ENCODE results near the gene KMT2C.
"Not testable (repeated sequence)": the region's sequence is repeated elsewhere in the genome, so short reads cannot be mapped to it uniquely, and the experiment has no call there.

KMT2C gene

DNA sequence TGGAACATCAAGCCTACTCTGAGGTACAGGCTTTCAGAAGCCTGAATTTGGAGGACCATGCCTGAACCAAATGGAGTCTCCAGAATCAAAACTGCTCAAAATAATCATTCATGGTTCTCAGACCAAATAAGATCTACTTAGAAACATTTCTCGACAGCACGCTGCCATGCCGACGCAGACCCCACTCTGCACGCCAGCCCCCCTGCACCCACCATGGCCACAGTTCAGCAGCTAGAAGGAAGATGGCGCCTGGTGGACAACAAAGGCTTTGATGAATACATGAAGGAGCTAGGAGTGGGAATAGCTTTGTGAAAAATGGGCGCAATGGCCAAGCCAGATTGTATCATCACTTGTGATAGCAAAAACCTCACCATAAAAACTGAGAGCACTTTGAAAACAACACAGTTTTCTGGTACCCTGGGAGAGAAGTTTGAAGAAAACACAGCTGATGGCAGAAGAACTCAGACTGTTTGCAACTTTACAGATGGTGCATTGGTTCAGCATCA lies 6.6 kb upstream of the KMT2C start:
- CTCF ChIA-PET, result no interaction called here
- POLR2A ChIA-PET, result no interaction called here

DNA sequence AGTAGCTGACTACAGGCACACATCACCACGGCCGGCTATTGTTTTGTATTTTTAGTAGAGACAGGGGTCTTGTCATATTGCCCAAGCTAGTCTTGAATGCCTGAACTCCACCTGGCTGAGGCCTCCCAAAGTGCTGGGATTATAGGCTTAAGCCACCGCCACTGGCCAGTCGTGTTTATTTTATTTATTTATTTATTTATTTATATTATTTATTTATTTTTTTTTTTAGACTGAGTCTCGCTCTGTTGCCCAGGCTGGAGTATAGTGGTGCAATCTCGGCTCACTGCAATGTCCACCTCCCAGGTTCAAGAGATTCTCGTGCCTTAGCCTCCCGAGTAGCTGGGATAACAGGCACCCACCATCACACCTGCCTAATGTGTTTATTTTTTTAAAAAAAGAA lies 6.0 kb upstream of the KMT2C start:
- H3K36me3 ChIP-seq (ENCODE audit: control insufficient read depth in 4 of 4, insufficient read depth in 4 of 4, low read length in 3 of 4); H3K27ac ChIP-seq (ENCODE audit: insufficient read depth in 1 of 2, low read depth in 1 of 2, low read length in 2 of 2, poor library complexity in 1 of 2, severe bottlenecking in 2 of 2); H3K27me3 ChIP-seq (replicated peaks in 2 of 5; ENCODE audit: control insufficient read depth in 4 of 5, insufficient read depth in 5 of 5, low read length in 4 of 5); H3K9me3 ChIP-seq (ENCODE audit: control extremely low read depth in 1 of 5, control insufficient read depth in 4 of 5, insufficient read depth in 2 of 5, low read depth in 1 of 5, low read length in 4 of 5); CTCF ChIA-PET; DNase-seq; POLR2A ChIA-PET; H3K4me3 ChIP-seq (ENCODE audit: control insufficient read depth in 1 of 7, extremely low read depth in 1 of 7, insufficient read depth in 4 of 7, low read depth in 2 of 7, low read length in 6 of 7): not testable (repeated sequence)
- peaks cover 2 to 14% (median 9%) of the 10 kb centered on the region in 4 experiments for H3K4me1 ChIP-seq (ENCODE audit: control extremely low read depth in 1 of 4, control insufficient read depth in 4 of 4, insufficient read depth in 4 of 4, low read length in 3 of 4)
- 100% methylated on average over 2 of the region's 8 CpGs for WGBS (ENCODE audit: insufficient coverage)

More for the DNA sequence above, 6.6 kb upstream of the KMT2C start:
- H3K4me3 ChIP-seq (ENCODE audit: control insufficient read depth in 1 of 7, extremely low read depth in 1 of 7, insufficient read depth in 4 of 7, low read depth in 2 of 7, low read length in 6 of 7), result no peak overlapping the region
- H3K4me1 ChIP-seq (ENCODE audit: control extremely low read depth in 1 of 4, control insufficient read depth in 4 of 4, insufficient read depth in 4 of 4, low read length in 3 of 4), result peaks cover 0 to 10% (median 5%) of the 10 kb centered on the region in 4 experiments
- H3K27ac ChIP-seq (ENCODE audit: insufficient read depth in 1 of 2, low read depth in 1 of 2, low read length in 2 of 2, poor library complexity in 1 of 2, severe bottlenecking in 2 of 2), result no peak overlapping the region
- WGBS (ENCODE audit: insufficient coverage), result 100% methylated on average over 3 of the region's 7 CpGs
- no peaks in the 10 kb centered on the region for H3K9me3 ChIP-seq (ENCODE audit: control extremely low read depth in 1 of 5, control insufficient read depth in 4 of 5, insufficient read depth in 2 of 5, low read depth in 1 of 5, low read length in 4 of 5)
- H3K27me3 ChIP-seq (replicated peaks in 2 of 5; ENCODE audit: control insufficient read depth in 4 of 5, insufficient read depth in 5 of 5, low read length in 4 of 5), result no peaks in the 10 kb centered on the region
- H3K36me3 ChIP-seq (ENCODE audit: control insufficient read depth in 4 of 4, insufficient read depth in 4 of 4, low read length in 3 of 4), result no peaks in the 10 kb centered on the region
- DNase-seq, result no peak

DNA sequence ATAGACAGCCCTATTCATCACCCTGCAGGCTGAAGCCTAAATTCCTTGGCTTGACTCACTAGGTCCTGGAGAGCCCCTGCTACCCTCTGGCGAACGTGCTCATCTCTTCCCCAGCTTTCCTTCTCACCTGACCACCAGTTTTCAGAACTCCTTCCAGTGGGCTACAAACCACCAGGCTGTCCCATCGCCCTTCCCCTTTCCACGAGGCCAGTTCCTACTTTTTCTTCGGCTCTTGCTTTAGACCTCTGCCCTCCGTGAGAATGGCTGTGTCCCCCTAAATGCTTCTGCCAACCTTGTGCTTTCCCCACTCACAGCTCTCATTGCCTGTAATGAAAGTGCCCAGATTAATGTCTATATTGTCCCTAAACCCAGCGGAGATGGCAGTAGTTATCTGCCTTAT lies 5.4 kb upstream of the KMT2C start:
- 83% methylated on average over 3 of the region's 7 CpGs for WGBS (ENCODE audit: insufficient coverage)
- H3K27me3 ChIP-seq (replicated peaks in 2 of 5; ENCODE audit: control insufficient read depth in 4 of 5, insufficient read depth in 5 of 5, low read length in 4 of 5); H3K9me3 ChIP-seq (ENCODE audit: control extremely low read depth in 1 of 5, control insufficient read depth in 4 of 5, insufficient read depth in 2 of 5, low read depth in 1 of 5, low read length in 4 of 5); CTCF ChIA-PET; H3K4me3 ChIP-seq (ENCODE audit: control insufficient read depth in 1 of 7, extremely low read depth in 1 of 7, insufficient read depth in 4 of 7, low read depth in 2 of 7, low read length in 6 of 7); H3K36me3 ChIP-seq (ENCODE audit: control insufficient read depth in 4 of 4, insufficient read depth in 4 of 4, low read length in 3 of 4); H3K27ac ChIP-seq (ENCODE audit: insufficient read depth in 1 of 2, low read depth in 1 of 2, low read length in 2 of 2, poor library complexity in 1 of 2, severe bottlenecking in 2 of 2); DNase-seq: not testable (repeated sequence)
- POLR2A ChIA-PET, result interaction anchor here (0.6 kb wide), 1 partner anchor 93 kb away, joined by 3 read pairs; no protein-coding TSS in a partner anchor
- H3K4me1 ChIP-seq (ENCODE audit: control extremely low read depth in 1 of 4, control insufficient read depth in 4 of 4, insufficient read depth in 4 of 4, low read length in 3 of 4), result peaks cover 2 to 14% (median 9%) of the 10 kb centered on the region in 4 experiments

DNA sequence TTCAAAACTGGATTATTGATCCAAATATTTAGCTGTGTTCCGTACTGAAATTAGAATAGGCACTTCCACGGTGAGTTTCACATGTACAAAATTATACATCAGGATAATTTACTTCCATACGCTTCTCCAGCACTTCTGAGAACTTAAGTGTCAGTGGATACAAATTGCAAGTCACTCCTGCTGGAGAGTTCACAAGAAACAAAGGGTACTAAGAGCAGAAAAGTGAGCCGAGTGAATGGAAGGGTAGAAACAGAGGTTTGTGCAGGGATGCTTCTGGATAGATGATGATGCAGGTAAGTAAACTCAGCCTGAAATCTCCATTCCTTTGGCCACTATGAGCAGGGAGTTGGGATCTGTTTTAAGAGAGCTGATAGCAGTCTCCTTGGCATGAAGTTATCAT lies 2.2 kb upstream of the KMT2C start:
- H3K27ac ChIP-seq (ENCODE audit: insufficient read depth in 1 of 2, low read depth in 1 of 2, low read length in 2 of 2, poor library complexity in 1 of 2, severe bottlenecking in 2 of 2); CTCF ChIA-PET; H3K27me3 ChIP-seq (replicated peaks in 2 of 5; ENCODE audit: control insufficient read depth in 4 of 5, insufficient read depth in 5 of 5, low read length in 4 of 5); H3K9me3 ChIP-seq (ENCODE audit: control extremely low read depth in 1 of 5, control insufficient read depth in 4 of 5, insufficient read depth in 2 of 5, low read depth in 1 of 5, low read length in 4 of 5); H3K36me3 ChIP-seq (ENCODE audit: control insufficient read depth in 4 of 4, insufficient read depth in 4 of 4, low read length in 3 of 4): not testable (repeated sequence)
- Histone ChIP-seq H3K4me1 (ENCODE audit: control extremely low read depth in 1 of 4, control insufficient read depth in 4 of 4, insufficient read depth in 4 of 4, low read length in 3 of 4) (peaks cover 4 to 23% (median 14%) of the 10 kb centered on the region in 4 experiments), H3K4me3 (ENCODE audit: control insufficient read depth in 1 of 7, extremely low read depth in 1 of 7, insufficient read depth in 4 of 7, low read depth in 2 of 7, low read length in 6 of 7) (peak overlapping the region in 1 of 7 experiments; percentile 50)
- DNase-seq, result peak in 1 of 3 donors; percentile 39
- POLR2A ChIA-PET, result interaction anchor here (0.6 kb wide), 2 partner anchors 26 to 76 kb away, joined by 4 read pairs; no protein-coding TSS in a partner anchor
- WGBS (ENCODE audit: insufficient coverage), result 11% methylated on average over 1 of the region's 4 CpGs

DNA sequence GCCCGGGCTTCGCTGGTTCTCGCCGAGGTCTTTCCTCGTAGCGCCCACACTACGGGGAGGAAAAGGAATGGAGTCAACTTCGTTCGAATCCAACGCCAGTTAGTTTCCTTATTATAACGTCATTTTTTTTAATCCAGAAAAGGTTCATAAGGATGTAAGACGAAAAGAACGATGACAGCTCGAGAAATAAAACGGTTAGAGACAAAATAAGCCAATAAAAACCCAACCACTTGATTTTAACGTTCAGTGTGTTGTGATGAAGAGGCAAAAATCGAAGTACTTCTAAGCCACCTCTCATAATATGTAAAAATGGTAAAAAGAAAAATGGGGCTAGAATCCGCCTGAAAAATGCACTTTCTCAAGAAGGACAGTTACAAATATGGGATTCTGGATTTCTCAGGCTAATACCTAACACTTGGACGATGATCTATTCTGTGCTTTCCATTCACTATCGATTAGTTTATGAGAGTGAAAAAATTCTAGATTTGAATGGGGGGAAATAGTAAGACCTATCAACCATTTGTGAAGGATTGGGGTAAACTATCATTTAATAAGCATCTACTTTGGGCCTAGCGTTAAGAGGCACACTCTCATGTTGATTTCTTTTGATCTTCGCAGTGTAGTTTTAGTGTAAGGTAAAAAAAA lies 1.2 kb upstream of the KMT2C start:
- not testable (repeated sequence) for H3K27me3 ChIP-seq (replicated peaks in 2 of 5; ENCODE audit: control insufficient read depth in 4 of 5, insufficient read depth in 5 of 5, low read length in 4 of 5); H3K36me3 ChIP-seq (ENCODE audit: control insufficient read depth in 4 of 4, insufficient read depth in 4 of 4, low read length in 3 of 4); H3K9me3 ChIP-seq (ENCODE audit: control extremely low read depth in 1 of 5, control insufficient read depth in 4 of 5, insufficient read depth in 2 of 5, low read depth in 1 of 5, low read length in 4 of 5)
- ChIA-PET CTCF (interaction anchor here (0.6 to 1.2 kb wide), 2 partner anchors 26 to 30 kb away, joined by 3 to 4 read pairs; no protein-coding TSS in a partner anchor), POLR2A (interaction anchor here (0.6 to 1.7 kb wide), 5 partner anchors 15 to 77 kb away, joined by 3 to 6 read pairs (median 4); no protein-coding TSS in a partner anchor)
- WGBS (ENCODE audit: insufficient coverage), result 0% methylated on average over 7 of the region's 22 CpGs
- H3K4me3 ChIP-seq (ENCODE audit: control insufficient read depth in 1 of 7, extremely low read depth in 1 of 7, insufficient read depth in 4 of 7, low read depth in 2 of 7, low read length in 6 of 7), result peak overlapping the region; percentile 38 to 91 (median 71)
- peaks cover 4 to 27% (median 18%) of the 10 kb centered on the region in 4 experiments for H3K4me1 ChIP-seq (ENCODE audit: control extremely low read depth in 1 of 4, control insufficient read depth in 4 of 4, insufficient read depth in 4 of 4, low read length in 3 of 4)
- H3K27ac ChIP-seq (ENCODE audit: insufficient read depth in 1 of 2, low read depth in 1 of 2, low read length in 2 of 2, poor library complexity in 1 of 2, severe bottlenecking in 2 of 2), result peak overlapping the region; percentile 74 to 95
- DNase-seq, result peak in 1 of 3 donors; percentile 28

DNA sequence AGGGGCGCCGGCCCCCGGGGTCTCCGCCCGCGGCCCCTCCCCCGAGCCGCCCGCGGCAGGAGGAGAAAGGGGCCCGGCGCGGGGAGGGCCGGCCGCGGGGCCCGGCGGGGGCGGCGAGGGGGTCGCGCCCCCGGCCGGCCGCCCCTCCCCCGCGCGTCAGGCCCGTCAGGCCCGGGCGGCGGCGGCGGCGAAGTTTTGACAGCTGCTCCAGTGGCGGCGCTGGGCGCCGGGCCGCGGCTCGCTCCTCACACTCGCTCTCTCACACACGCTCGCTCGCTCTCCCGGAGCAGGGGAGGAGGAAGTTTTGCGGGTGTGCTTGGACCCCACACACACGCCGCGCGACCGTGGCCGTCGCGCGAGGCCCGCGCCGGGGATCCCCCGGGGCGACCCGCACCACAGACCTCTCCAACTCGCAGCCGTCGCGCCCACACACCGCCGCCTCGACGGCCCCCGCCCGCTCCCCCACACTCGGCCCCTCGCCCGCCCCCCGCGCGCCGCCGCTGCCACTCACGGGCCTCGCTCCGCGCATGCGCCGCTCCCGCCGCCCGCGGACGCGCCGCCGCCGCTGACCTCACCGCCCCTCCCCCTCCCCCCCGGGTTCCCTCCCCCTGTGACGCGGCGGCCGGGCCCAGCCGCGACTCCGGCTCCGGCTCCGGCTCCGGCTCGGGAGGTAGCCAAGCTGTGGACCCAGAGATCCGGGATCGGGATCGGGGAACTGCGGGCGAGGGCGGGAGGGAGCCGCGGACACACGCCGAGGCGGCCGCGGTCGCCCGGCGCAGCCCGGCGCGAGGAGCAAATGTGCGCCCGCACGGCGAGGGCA lies 518 bp upstream of the KMT2C start:
- peak overlapping the region; percentile 74 to 95 for H3K27ac ChIP-seq (ENCODE audit: insufficient read depth in 1 of 2, low read depth in 1 of 2, low read length in 2 of 2, poor library complexity in 1 of 2, severe bottlenecking in 2 of 2)
- peak overlapping the region; percentile 61 to 91 (median 71) for H3K4me3 ChIP-seq (ENCODE audit: control insufficient read depth in 1 of 7, extremely low read depth in 1 of 7, insufficient read depth in 4 of 7, low read depth in 2 of 7, low read length in 6 of 7)
- WGBS (ENCODE audit: insufficient coverage), result under 1% methylated on average over 47 of the region's 132 CpGs
- H3K27me3 ChIP-seq (replicated peaks in 2 of 5; ENCODE audit: control insufficient read depth in 4 of 5, insufficient read depth in 5 of 5, low read length in 4 of 5), result no peaks in the 10 kb centered on the region
- POLR2A ChIA-PET, result interaction anchor here (0.7 to 1.7 kb wide), 4 partner anchors 16 to 238 kb away, joined by 3 to 6 read pairs (median 4); no protein-coding TSS in a partner anchor
- CTCF ChIA-PET, result interaction anchor here (1.2 kb wide), 1 partner anchor 27 kb away, joined by 4 read pairs; no protein-coding TSS in a partner anchor
- no peaks in the 10 kb centered on the region for H3K36me3 ChIP-seq (ENCODE audit: control insufficient read depth in 4 of 4, insufficient read depth in 4 of 4, low read length in 3 of 4)
- H3K9me3 ChIP-seq (ENCODE audit: control extremely low read depth in 1 of 5, control insufficient read depth in 4 of 5, insufficient read depth in 2 of 5, low read depth in 1 of 5, low read length in 4 of 5), result no peaks in the 10 kb centered on the region
- peak; percentile 90 to 95 (median 95) for DNase-seq
- peaks cover 4 to 32% (median 18%) of the 10 kb centered on the region in 4 experiments for H3K4me1 ChIP-seq (ENCODE audit: control extremely low read depth in 1 of 4, control insufficient read depth in 4 of 4, insufficient read depth in 4 of 4, low read length in 3 of 4)

Data from common myeloid progenitor, CD34-positive (primary cell).